BJ (cell line): Measurements from ENCODE around the gene DHX57. TPM values are rescaled to one million over a fixed set of nuclear protein-coding genes. Genes with fewer than 3 reads are reported as not detected.
"Not testable (repeated sequence)": the region's sequence is repeated elsewhere in the genome, so short reads cannot be mapped to it uniquely, and the experiment has no call there.

Experiments used
- CTCF ChIA-PET: fragments of 350-600 bp; formaldehyde crosslinking; extraction: SDS; loops from one replicate; lab custom pipeline; 2021; ENCODE audit warnings: antibody characterized with exemption, inconsistent platforms; lab: Yijun Ruan, JAX
- POLR2A ChIA-PET: fragments of 300-600 bp; sonication (Branson Sonifier 250); formaldehyde crosslinking; extraction: SDS; loops from one replicate; lab custom pipeline; 2021; ENCODE audit warnings: antibody characterized with exemption; lab: Charles Lee
- DNase-seq: peaks from one replicate; pipeline ENCODE4 v3.0.0-alpha.2; 2011; ENCODE audit warnings: low read depth
- H3K27me3 ChIP-seq: 2 replicates; pipeline ENCODE4 v1.6.0; 2011; ENCODE audit warnings: low read length; ENCODE audit not compliant: control insufficient read depth, insufficient read depth
- H3K36me3 ChIP-seq: 2 replicates; pipeline ENCODE4 v1.5.1; 2011; ENCODE audit warnings: low read length; ENCODE audit not compliant: control insufficient read depth, insufficient read depth
- H3K4me3 ChIP-seq: 2 replicates; pipeline ENCODE4 v1.5.1; 2011; ENCODE audit warnings: low read depth, mild to moderate bottlenecking, control low read depth, low read length
- CTCF ChIP-seq: IDR thresholded peaks from 2 replicates; pipeline ENCODE4 v1.5.1; 2011; ENCODE audit warnings: low read depth, mild to moderate bottlenecking, control low read depth, inconsistent platforms, low read length, moderate library complexity; ENCODE audit not compliant: insufficient read depth
- polyA plus RNA-seq: library from polyadenylated mRNA; depleted of rRNA; stranded (reverse); fragments of >200 nt; gene quantifications from 2 replicates; pipeline ENCODE4 v1.2.3, GENCODE V29; 2011

The DHX57 gene
- polyA plus RNA-seq, 1 experiment = 10.0 TPM

- no peaks in the 10 kb centered on the region for H3K36me3 ChIP-seq
- ChIA-PET POLR2A (interaction anchor here (1.6 kb wide), 1 partner anchor 14 kb away, joined by 9 read pairs; the partner anchor contains the start of gene SRSF7), CTCF (interaction anchor here (0.7 kb wide), 1 partner anchor 14 kb away, joined by 5 read pairs; the partner anchor contains the start of gene SRSF7)
- H3K4me3 ChIP-seq = no peak overlapping the region
- no peaks in the 10 kb centered on the region for H3K27me3 ChIP-seq
- no peak for DNase-seq
- TF ChIP-seq CTCF = no peak
Observed at GRCh38 chr2:38765149-38765548, 110.6 kb downstream of the DHX57 start.

GRCh38 chr2:38763728-38764127, 112.0 kb downstream of the DHX57 start:
- H3K36me3 ChIP-seq = no peaks in the 10 kb centered on the region
- ChIA-PET POLR2A (interaction anchor here (1.6 kb wide), 1 partner anchor 12 kb away, joined by 9 read pairs; the partner anchor contains the start of gene SRSF7), CTCF (interaction anchor here (0.8 kb wide), 1 partner anchor 11 kb away, joined by 3 read pairs; no protein-coding TSS in a partner anchor)
- H3K4me3 ChIP-seq = no peak overlapping the region
- no peak for TF ChIP-seq CTCF
- no peaks in the 10 kb centered on the region for H3K27me3 ChIP-seq
- DNase-seq = no peak

GRCh38 chr2:38763228-38763627, 112.5 kb downstream of the DHX57 start:
- no peak for TF ChIP-seq CTCF
- H3K36me3 ChIP-seq = no peaks in the 10 kb centered on the region
- ChIA-PET CTCF (interaction anchor here (0.8 kb wide), 1 partner anchor 12 kb away, joined by 3 read pairs; no protein-coding TSS in a partner anchor), POLR2A (no interaction called here)
- no peak for DNase-seq
- no peaks in the 10 kb centered on the region for H3K27me3 ChIP-seq
- no peak overlapping the region for H3K4me3 ChIP-seq

- H3K27me3 ChIP-seq, CTCF ChIA-PET, H3K4me3 ChIP-seq, H3K36me3 ChIP-seq, POLR2A ChIA-PET, DNase-seq: not testable (repeated sequence)
Observed at GRCh38 chr2:38755891-38756290, 119.8 kb downstream of the DHX57 start.

- Histone ChIP-seq H3K36me3 (no peaks in the 10 kb centered on the region), H3K4me3 (no peak overlapping the region), H3K27me3 (no peaks in the 10 kb centered on the region)
- DNase-seq = no peak
- CTCF ChIA-PET = interaction anchor here (0.6 kb wide), 1 partner anchor 255 kb away, joined by 4 read pairs; no protein-coding TSS in a partner anchor
- POLR2A ChIA-PET = no interaction called here
- no peak for TF ChIP-seq CTCF
Observed at GRCh38 chr2:38754506-38754905, 121.2 kb downstream of the DHX57 start.

GRCh38 chr2:38754049-38754448, 121.7 kb downstream of the DHX57 start:
- CTCF ChIA-PET = interaction anchor here (0.6 kb wide), 1 partner anchor 254 kb away, joined by 4 read pairs; no protein-coding TSS in a partner anchor
- no peak for TF ChIP-seq CTCF
- no peak overlapping the region for H3K4me3 ChIP-seq
- POLR2A ChIA-PET = no interaction called here
- DNase-seq = no peak
- H3K27me3 ChIP-seq = no peaks in the 10 kb centered on the region
- peaks cover under 1% of the 10 kb centered on the region; the same call in 1 of the 2 replicates for H3K36me3 ChIP-seq
